Activated naive CD4-positive, alpha-beta T cell treated with anti-CD3 and anti-CD28 coated beads, Interleukin-2, amount 10 ng/mL, durations not matched to agents 7 days and 5 days (primary cell): Measurements from ENCODE around the gene OCA2.

Experiments
- CTCF ChIA-PET: fragments of 350-600 bp; sonication (Branson Sonifier 250); formaldehyde crosslinking; loops from one replicate; lab custom pipeline; 2021; ENCODE audit warnings: antibody characterized with exemption; lab: Charles Lee
- DNase-seq: peaks from one replicate; pipeline ENCODE4 v3.0.0-alpha.2; 2020
- H3K27ac Mint-ChIP-seq: one replicate; pipeline ENCODE4 v1.8.0; 2021; ENCODE audit warnings: mild to moderate bottlenecking, moderate library complexity, mixed read lengths
- H3K27me3 Mint-ChIP-seq: one replicate; pipeline ENCODE4 v1.8.0; 2021; ENCODE audit warnings: mild to moderate bottlenecking, mixed read lengths
- H3K36me3 Mint-ChIP-seq: one replicate; pipeline ENCODE4 v1.8.0; 2021; ENCODE audit warnings: mixed read lengths
- H3K4me1 Mint-ChIP-seq: one replicate; pipeline ENCODE4 v1.8.0; 2021; ENCODE audit warnings: mixed read lengths
- H3K4me3 Mint-ChIP-seq: one replicate; pipeline ENCODE4 v1.8.0; 2021; ENCODE audit warnings: mild to moderate bottlenecking, moderate library complexity, mixed read lengths
- H3K9me3 Mint-ChIP-seq: one replicate; pipeline ENCODE4 v1.8.0; 2021; ENCODE audit warnings: mixed read lengths

The OCA2 gene

GRCh38 chr15:27798807-27799206, 300.3 kb downstream of the OCA2 start:
- no peak for DNase-seq
- CTCF ChIA-PET, result no interaction called here
- no peaks in the 10 kb centered on the region for H3K27me3 Mint-ChIP-seq
- no peaks in the 10 kb centered on the region for H3K4me1 Mint-ChIP-seq
- no peaks in the 10 kb centered on the region for H3K9me3 Mint-ChIP-seq
- H3K27ac Mint-ChIP-seq, result no peak overlapping the region
- H3K36me3 Mint-ChIP-seq, result no peaks in the 10 kb centered on the region
- no peak overlapping the region for H3K4me3 Mint-ChIP-seq

GRCh38 chr15:27797765-27798164, 301.4 kb downstream of the OCA2 start:
- Mint-ChIP-seq H3K27ac (no peak overlapping the region), H3K4me1 (no peaks in the 10 kb centered on the region), H3K4me3 (no peak overlapping the region), H3K27me3 (no peaks in the 10 kb centered on the region), H3K36me3 (no peaks in the 10 kb centered on the region), H3K9me3 (no peaks in the 10 kb centered on the region)
- CTCF ChIA-PET, result no interaction called here
- no peak for DNase-seq

DNA sequence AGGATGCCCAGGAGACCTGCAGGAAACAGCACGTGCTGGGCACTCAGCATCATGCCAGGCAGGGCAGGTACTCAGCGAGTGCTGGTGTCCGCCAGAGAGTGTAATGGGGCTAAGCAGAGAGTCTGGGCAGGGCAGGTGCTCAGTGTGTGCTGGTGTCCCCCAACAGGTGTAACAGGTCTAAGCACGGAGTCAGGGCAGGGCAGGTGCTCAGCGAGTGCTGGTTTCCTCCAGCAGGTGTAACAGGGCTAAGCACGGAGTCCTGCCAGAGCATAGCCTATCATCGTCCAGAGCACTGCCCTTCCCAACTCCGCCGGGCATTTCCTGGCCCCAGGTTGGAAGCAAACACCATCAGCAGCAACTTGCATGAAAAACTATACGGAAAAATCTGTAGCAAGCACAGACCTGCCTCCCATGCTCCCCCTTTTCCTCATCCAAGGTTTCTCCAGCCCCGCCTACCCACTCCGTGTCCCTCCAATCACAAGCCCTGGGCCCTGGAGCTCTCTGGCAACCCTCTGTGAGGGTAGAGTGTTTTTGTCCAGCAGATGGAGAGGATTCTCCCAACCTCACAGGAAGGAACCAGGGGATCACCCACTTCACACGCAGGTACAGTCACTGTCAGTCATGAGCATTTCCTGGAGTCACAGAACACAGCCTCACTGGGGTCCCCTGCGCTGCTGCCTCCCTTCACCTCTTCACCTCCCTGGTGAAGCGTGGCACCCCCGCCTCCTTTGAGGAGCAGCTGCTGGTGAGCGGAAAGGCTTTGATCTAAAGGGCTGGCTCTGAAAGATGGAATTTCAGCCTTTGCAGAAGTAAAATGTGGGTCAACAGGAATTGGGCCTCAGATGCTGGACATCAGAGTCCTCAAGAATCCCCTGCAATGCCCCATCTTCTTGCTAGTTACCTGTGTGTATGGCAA, 302.5 kb downstream of the OCA2 start:
- no peak for DNase-seq
- Mint-ChIP-seq H3K27me3 (no peaks in the 10 kb centered on the region), H3K36me3 (no peaks in the 10 kb centered on the region), H3K9me3 (no peaks in the 10 kb centered on the region), H3K27ac (no peak overlapping the region), H3K4me3 (no peak overlapping the region), H3K4me1 (no peaks in the 10 kb centered on the region)
- CTCF ChIA-PET, result no interaction called here

DNA sequence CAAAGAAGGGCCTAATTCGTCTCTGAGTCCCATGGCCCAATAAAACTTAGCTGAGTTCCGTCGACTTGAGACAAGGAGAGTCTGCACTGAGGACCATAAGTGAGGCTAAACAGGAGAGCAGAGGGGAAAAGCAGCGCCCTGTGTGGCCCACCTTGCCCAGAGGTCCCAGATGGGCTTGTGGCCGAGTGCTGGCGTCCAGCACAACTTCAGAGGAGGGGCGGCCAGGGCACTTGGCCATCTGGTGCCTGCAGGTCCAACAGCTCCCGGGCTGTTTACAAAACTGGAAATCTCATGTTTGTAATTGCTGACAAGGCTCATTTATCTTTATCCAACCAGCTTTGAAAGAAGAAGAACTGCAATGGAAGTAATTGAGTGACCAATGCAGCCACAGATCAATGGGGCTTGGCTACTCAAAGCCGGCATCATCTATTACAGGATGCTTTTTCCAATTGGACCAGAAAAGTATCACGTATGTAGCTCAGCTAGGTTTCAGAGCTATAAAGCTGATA, 306.3 kb downstream of the OCA2 start:
- no peak overlapping the region for H3K4me3 Mint-ChIP-seq
- no peak for DNase-seq
- CTCF ChIA-PET, result interaction anchor here (1.0 kb wide), 1 partner anchor 23 kb away, joined by 3 read pairs; no protein-coding TSS in a partner anchor
- H3K27ac Mint-ChIP-seq, result no peak overlapping the region
- no peaks in the 10 kb centered on the region for H3K36me3 Mint-ChIP-seq
- no peaks in the 10 kb centered on the region for H3K9me3 Mint-ChIP-seq
- no peaks in the 10 kb centered on the region for H3K4me1 Mint-ChIP-seq
- H3K27me3 Mint-ChIP-seq, result no peaks in the 10 kb centered on the region

DNA sequence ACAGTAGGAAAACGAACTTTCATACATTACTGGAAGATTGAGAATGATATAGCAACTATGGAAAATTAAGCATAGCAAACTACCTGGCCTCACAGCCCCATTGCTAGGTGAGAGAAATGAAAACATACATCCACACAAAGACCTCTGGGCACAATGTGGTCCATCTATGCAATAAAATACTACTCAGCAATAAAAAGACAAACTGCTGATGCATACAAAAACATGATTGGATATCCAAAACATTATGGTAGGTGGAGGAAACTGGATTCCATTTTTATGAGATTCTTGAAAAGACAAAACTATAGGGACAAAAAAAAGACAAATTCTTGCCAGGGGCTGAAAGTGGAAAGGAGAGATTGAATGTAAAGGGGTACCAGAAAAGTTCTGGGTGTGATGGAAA, 308.8 kb downstream of the OCA2 start:
- Mint-ChIP-seq H3K27ac (no peak overlapping the region), H3K4me1 (no peaks in the 10 kb centered on the region), H3K27me3 (no peaks in the 10 kb centered on the region), H3K9me3 (no peaks in the 10 kb centered on the region), H3K4me3 (no peak overlapping the region), H3K36me3 (no peaks in the 10 kb centered on the region)
- CTCF ChIA-PET, result no interaction called here
- no peak for DNase-seq

GRCh38 chr15:27787931-27788330, 311.2 kb downstream of the OCA2 start:
- Mint-ChIP-seq H3K27ac (no peak overlapping the region), H3K9me3 (no peaks in the 10 kb centered on the region), H3K4me1 (no peaks in the 10 kb centered on the region), H3K27me3 (no peaks in the 10 kb centered on the region), H3K4me3 (no peak overlapping the region), H3K36me3 (no peaks in the 10 kb centered on the region)
- CTCF ChIA-PET, result no interaction called here
- no peak for DNase-seq

DNA sequence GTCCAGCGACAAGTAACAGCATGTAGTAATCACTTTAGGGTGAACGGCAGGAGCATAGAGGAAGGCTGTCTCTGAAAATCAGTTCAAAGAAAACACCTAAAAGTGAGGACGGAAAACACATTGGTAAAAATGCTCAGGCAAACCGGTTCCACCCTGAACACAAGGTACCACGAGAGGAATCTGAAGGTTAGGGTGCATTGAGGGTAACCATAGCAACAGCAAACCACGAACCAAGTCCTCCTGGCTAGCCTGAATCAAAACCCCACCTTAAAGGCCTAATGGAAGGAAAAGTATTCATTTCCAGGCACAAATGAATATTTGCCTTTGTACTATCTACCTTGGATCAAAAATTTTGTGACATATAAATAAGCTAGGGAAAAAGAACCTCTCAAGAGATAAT, 315.0 kb downstream of the OCA2 start:
- no peaks in the 10 kb centered on the region for H3K36me3 Mint-ChIP-seq

DNA sequence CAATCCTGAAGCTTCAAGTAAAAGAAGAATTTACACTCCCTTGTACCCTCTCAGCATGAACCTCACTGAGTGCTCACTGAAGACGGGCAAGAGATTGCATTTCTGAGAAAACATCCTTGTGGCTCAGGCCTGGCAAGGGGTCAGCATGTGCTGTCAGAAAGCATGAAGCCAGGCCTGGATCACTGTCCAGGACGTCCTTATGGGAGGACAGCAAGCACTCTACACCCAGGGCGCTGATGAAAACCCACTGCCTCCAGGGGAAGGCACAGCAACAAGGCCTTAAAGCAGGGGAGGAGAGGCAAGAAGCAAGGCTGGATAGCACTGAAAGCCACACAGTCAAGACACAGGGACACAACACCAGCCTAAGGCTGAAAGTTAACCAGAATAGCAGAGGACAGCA, 315.4 kb downstream of the OCA2 start:
- H3K27me3 Mint-ChIP-seq, result no peaks in the 10 kb centered on the region
- H3K4me1 Mint-ChIP-seq, result no peaks in the 10 kb centered on the region
- CTCF ChIA-PET, result no interaction called here
- H3K4me3 Mint-ChIP-seq, result no peak overlapping the region
- DNase-seq, result no peak
- H3K27ac Mint-ChIP-seq, result no peak overlapping the region
- no peaks in the 10 kb centered on the region for H3K36me3 Mint-ChIP-seq
- H3K9me3 Mint-ChIP-seq, result no peaks in the 10 kb centered on the region

More for the DNA sequence above, 315.0 kb downstream of the OCA2 start:
- CTCF ChIA-PET, result no interaction called here
- Mint-ChIP-seq H3K9me3 (no peaks in the 10 kb centered on the region), H3K27ac (no peak overlapping the region), H3K4me3 (no peak overlapping the region), H3K4me1 (no peaks in the 10 kb centered on the region), H3K27me3 (no peaks in the 10 kb centered on the region)
- DNase-seq, result no peak

DNA sequence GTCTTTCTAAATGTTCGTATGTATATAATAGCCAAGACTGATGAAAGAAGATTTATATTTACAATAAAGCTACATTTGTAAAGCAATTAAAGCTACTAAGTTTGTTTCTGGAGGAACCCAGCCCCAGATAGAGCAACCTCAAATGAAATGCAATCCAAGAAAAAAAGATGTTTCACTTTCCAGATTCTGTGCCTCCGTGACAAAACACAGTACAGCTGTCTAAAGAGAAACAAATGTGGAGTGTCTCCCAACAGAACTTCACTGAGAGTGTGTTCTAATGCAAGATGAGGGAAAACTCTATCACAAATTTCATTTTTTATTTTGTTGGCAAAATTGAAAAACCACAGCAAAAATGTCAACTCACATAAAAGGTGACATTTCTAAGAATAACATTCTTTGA, 317.0 kb downstream of the OCA2 start:
- H3K27ac Mint-ChIP-seq, result no peak overlapping the region
- H3K27me3 Mint-ChIP-seq, result no peaks in the 10 kb centered on the region

GRCh38 chr15:27776501-27776900, 322.6 kb downstream of the OCA2 start:
- CTCF ChIA-PET, result no interaction called here
- H3K4me3 Mint-ChIP-seq, result no peak overlapping the region
- H3K4me1 Mint-ChIP-seq, result no peaks in the 10 kb centered on the region
- H3K9me3 Mint-ChIP-seq, result peaks cover 18% of the 10 kb centered on the region
- no peaks in the 10 kb centered on the region for H3K27me3 Mint-ChIP-seq
- H3K36me3 Mint-ChIP-seq, result no peaks in the 10 kb centered on the region
- H3K27ac Mint-ChIP-seq, result no peak overlapping the region
- DNase-seq, result no peak

More for the DNA sequence above, 317.0 kb downstream of the OCA2 start:
- Mint-ChIP-seq H3K4me3 (no peak overlapping the region), H3K9me3 (no peaks in the 10 kb centered on the region), H3K36me3 (no peaks in the 10 kb centered on the region), H3K4me1 (no peaks in the 10 kb centered on the region)
- DNase-seq, result no peak
- CTCF ChIA-PET, result no interaction called here

- Mint-ChIP-seq H3K36me3 (no peaks in the 10 kb centered on the region), H3K27ac (no peak overlapping the region), H3K4me3 (no peak overlapping the region), H3K27me3 (no peaks in the 10 kb centered on the region), H3K9me3 (peaks cover 23% of the 10 kb centered on the region), H3K4me1 (no peaks in the 10 kb centered on the region)
- DNase-seq, result no peak
- CTCF ChIA-PET, result no interaction called here
Observed at GRCh38 chr15:27774638-27775037, 324.5 kb downstream of the OCA2 start.

- DNase-seq, result no peak
- Mint-ChIP-seq H3K4me3 (no peak overlapping the region), H3K4me1 (no peaks in the 10 kb centered on the region), H3K27me3 (no peaks in the 10 kb centered on the region), H3K36me3 (no peaks in the 10 kb centered on the region), H3K27ac (no peak overlapping the region), H3K9me3 (peaks cover 26% of the 10 kb centered on the region)
- CTCF ChIA-PET, result no interaction called here
Observed at GRCh38 chr15:27774191-27774590, 324.9 kb downstream of the OCA2 start.

DNA sequence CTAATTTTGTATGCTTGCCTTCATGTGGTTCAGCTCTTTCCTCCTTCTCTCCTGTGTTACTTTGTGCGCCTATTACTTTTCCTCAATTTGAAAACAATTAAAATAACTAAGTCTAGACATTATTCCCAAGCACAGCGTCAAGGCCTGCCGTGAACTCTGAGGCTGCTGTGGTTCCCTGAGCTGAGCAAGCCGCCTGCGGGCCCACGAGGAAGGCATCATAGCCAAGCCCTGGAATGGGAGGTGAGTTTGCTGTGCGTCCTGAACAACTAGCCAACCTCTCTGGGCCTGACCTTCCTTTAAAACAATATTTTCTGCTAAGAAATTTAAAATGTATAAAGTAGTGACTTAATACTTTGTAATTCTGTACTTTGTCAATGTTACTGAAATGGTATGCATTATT, 327.2 kb downstream of the OCA2 start:
- H3K9me3 Mint-ChIP-seq, result peaks cover 37% of the 10 kb centered on the region
- no peaks in the 10 kb centered on the region for H3K36me3 Mint-ChIP-seq
- H3K4me3 Mint-ChIP-seq, result no peak overlapping the region
- no peaks in the 10 kb centered on the region for H3K4me1 Mint-ChIP-seq
- no peak overlapping the region for H3K27ac Mint-ChIP-seq
- no peaks in the 10 kb centered on the region for H3K27me3 Mint-ChIP-seq
- CTCF ChIA-PET, result no interaction called here
- DNase-seq, result no peak

DNA sequence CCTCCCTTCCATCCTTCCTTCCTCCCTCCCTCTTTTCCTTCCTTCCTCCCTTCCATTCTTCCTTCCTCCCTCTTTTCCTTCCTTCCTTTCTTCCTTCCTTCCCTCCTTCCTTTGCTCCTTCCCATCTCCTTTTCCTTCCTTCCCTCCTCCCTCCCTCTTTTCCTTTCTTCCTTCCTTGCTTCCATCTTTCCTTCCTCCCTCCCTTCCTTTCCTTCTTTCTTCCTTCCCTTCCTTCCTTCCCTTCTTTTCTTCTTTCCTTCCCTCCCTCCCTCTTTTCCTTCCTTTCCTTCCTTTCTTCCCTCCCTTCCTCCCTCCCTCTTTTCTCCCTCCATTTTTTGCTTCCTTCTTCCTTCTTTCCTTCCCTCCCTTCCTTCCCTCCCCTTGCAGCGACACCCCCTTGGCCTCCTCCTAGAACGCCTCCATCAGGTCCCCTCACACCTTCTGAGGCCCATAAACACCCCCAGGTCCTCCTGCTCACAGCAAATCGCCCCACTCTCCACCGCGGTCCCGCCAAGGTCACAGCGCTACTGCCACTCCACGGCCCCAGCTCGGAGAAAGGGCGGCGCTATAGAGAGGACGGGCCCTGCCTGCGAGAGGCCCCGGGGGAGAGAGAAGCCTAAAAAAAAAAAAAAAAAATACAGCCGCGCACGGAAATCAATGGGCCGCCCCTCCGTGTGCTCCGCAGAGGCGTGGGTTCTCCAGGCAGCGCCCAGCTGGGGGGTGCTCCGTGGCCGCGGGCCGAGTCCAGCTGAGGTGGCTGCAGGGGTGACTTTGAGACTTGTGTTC, 328.2 kb downstream of the OCA2 start:
- CTCF ChIA-PET, result no interaction called here
- Mint-ChIP-seq H3K27ac (no peak overlapping the region), H3K4me3 (no peak overlapping the region), H3K9me3 (peaks cover 34% of the 10 kb centered on the region), H3K27me3 (no peaks in the 10 kb centered on the region), H3K4me1 (no peaks in the 10 kb centered on the region), H3K36me3 (no peaks in the 10 kb centered on the region)
- DNase-seq, result no peak
